H1 (cell line): ENCODE measurements around the gene UGT1A6. TPM values are rescaled to one million over a fixed set of nuclear protein-coding genes. Genes with fewer than 3 reads are reported as not detected.

Experiments
- CTCF ChIA-PET: fragments of 300-600 bp; sonication (Branson Sonifier 250); formaldehyde crosslinking; loops from one replicate; lab custom pipeline; 2021; ENCODE audit not compliant: partially characterized antibody; lab: Charles Lee
- POLR2A ChIA-PET: fragments of 300-600 bp; sonication (Branson Sonifier 250); formaldehyde crosslinking; loops from one replicate; lab custom pipeline; 2021; ENCODE audit warnings: inconsistent platforms; ENCODE audit not compliant: partially characterized antibody; lab: Charles Lee
- DNase-seq, 2 experiments: peaks; one replicate each; pipeline versions ENCODE4 v3.0.0 to v3.0.0-alpha.2; 2010 to 2022; ENCODE audit warnings: low spot score in 2 of 2, low read depth in 1 of 2, mixed read lengths in 1 of 2
- FAIRE-seq: peaks from 2 replicates; lab custom pipeline; 2011; peaks lifted over from hg19 to GRCh38; lab: Jason Lieb, UNC
- H2AFZ ChIP-seq: 2 replicates; pipeline ENCODE4 v1.8.1; 2012; ENCODE audit warnings: low read length, inconsistent platforms
- H2AK5ac ChIP-seq: 2 replicates; pipeline ENCODE4 v1.6.1; 2013; ENCODE audit warnings: low read depth, low read length
- H2BK120ac ChIP-seq: replicated peaks from 2 replicates; pipeline ENCODE3; 2013; ENCODE audit warnings: low read depth, low read length, inconsistent platforms
- H2BK12ac ChIP-seq: 2 replicates; pipeline ENCODE4 v1.6.1; 2013; ENCODE audit warnings: low read depth, low read length
- H2BK15ac ChIP-seq: 2 replicates; pipeline ENCODE4 v1.6.1; 2013; ENCODE audit warnings: low read length
- H2BK20ac ChIP-seq: 2 replicates; pipeline ENCODE4 v1.6.1; 2013; ENCODE audit warnings: low read length
- H2BK5ac ChIP-seq: 2 replicates; pipeline ENCODE4 v1.6.1; 2013; ENCODE audit warnings: low read depth, low read length
- H3K14ac ChIP-seq: 2 replicates; pipeline ENCODE4 v1.6.1; 2013; ENCODE audit warnings: inconsistent platforms; ENCODE audit not compliant: insufficient read length
- H3K18ac ChIP-seq: 2 replicates; pipeline ENCODE4 v1.6.1; 2013; ENCODE audit warnings: low read length; ENCODE audit errors: extremely low read depth
- H3K23ac ChIP-seq: 2 replicates; pipeline ENCODE4 v1.6.1; 2013; ENCODE audit warnings: inconsistent platforms; ENCODE audit not compliant: insufficient read length
- H3K23me2 ChIP-seq: 2 replicates; pipeline ENCODE4 v1.6.1; 2013; ENCODE audit warnings: low read depth, low read length
- H3K27ac ChIP-seq: 2 replicates; pipeline ENCODE4 v1.6.1; 2011; ENCODE audit warnings: low read depth, low read length, inconsistent platforms
- H3K27me3 ChIP-seq, 4 experiments: replicated peaks in 1 of 4; 1 replicate in 1 of 4; 2 replicates in 3 of 4; pipeline versions ENCODE4 v1.6.1 to v1.8.1; 2011 to 2013; ENCODE audit warnings: low read length in 3 of 4, mild to moderate bottlenecking in 3 of 4, inconsistent platforms in 2 of 4, mixed read lengths in 2 of 4, moderate library complexity in 1 of 4; ENCODE audit not compliant: control insufficient read depth in 3 of 4, insufficient read depth in 3 of 4; ENCODE audit errors: extremely low read depth in 1 of 4
- H3K36me3 ChIP-seq, 4 experiments: 2 replicates each; pipeline versions ENCODE4 v1.6.1 to v1.8.1; 2011 to 2013; ENCODE audit warnings: mild to moderate bottlenecking in 4 of 4, low read length in 3 of 4, moderate library complexity in 2 of 4, control low read depth in 1 of 4, inconsistent platforms in 1 of 4; ENCODE audit not compliant: insufficient read depth in 4 of 4, control insufficient read depth in 2 of 4
- H3K4ac ChIP-seq: replicated peaks from 2 replicates; pipeline ENCODE3; 2013; ENCODE audit warnings: low read length, low read depth, mixed read lengths, inconsistent platforms; ENCODE audit not compliant: insufficient read length
- H3K4me1 ChIP-seq, 4 experiments: replicated peaks in 1 of 4; 1 replicate in 1 of 4; 2 replicates in 3 of 4; pipeline versions ENCODE4 v1.6.1 to v1.8.1; 2011 to 2013; ENCODE audit warnings: low read length in 3 of 4, inconsistent platforms in 2 of 4, mixed read lengths in 1 of 4; ENCODE audit not compliant: insufficient read depth in 4 of 4, control insufficient read depth in 3 of 4
- H3K4me2 ChIP-seq, 2 experiments: 2 replicates each; pipeline versions ENCODE4 v1.6.1 to v1.8.1; 2011 to 2013; ENCODE audit warnings: low read depth in 2 of 2, low read length in 2 of 2, control low read depth in 1 of 2, inconsistent platforms in 1 of 2, mild to moderate bottlenecking in 1 of 2; ENCODE audit not compliant: insufficient read depth in 1 of 2
- H3K4me3 ChIP-seq, 4 experiments: fragments of 200-600, 300-600 bp in 1 of 4; sonication (generic), shearing (Covaris generic), sonication (Bioruptor Twin) in 1 of 4; 2 replicates each; pipeline versions ENCODE4 v1.5.1 to v1.8.1; 2011 to 2016; ENCODE audit warnings: low read length in 4 of 4, low read depth in 3 of 4, control low read depth in 2 of 4, inconsistent platforms in 2 of 4, mild to moderate bottlenecking in 2 of 4, mixed read lengths in 1 of 4, moderate library complexity in 1 of 4; ENCODE audit not compliant: insufficient read depth in 2 of 4; ENCODE audit errors: extremely low read depth in 1 of 4
- H3K56ac ChIP-seq: replicated peaks from 2 replicates; pipeline ENCODE3; 2013; ENCODE audit warnings: low read depth, mild to moderate bottlenecking, mixed read lengths, low read length, inconsistent platforms; ENCODE audit not compliant: insufficient read length
- H3K79me1 ChIP-seq: 2 replicates; pipeline ENCODE4 v1.6.1; 2013; ENCODE audit warnings: low read depth, low read length, control low read depth
- H3K79me2 ChIP-seq, 2 experiments: 2 replicates each; pipeline versions ENCODE4 v1.6.1 to v1.8.1; 2012 to 2013; ENCODE audit warnings: low read length in 2 of 2, mild to moderate bottlenecking in 2 of 2, inconsistent platforms in 1 of 2; ENCODE audit not compliant: insufficient read depth in 2 of 2, control insufficient read depth in 1 of 2
- H3K9ac ChIP-seq, 4 experiments: replicated peaks in 1 of 4; 1 replicate in 1 of 4; 2 replicates in 3 of 4; pipeline versions ENCODE4 v1.6.1 to v1.8.1; 2011 to 2013; ENCODE audit warnings: low read depth in 3 of 4, low read length in 3 of 4, control low read depth in 2 of 4, mild to moderate bottlenecking in 2 of 4, moderate library complexity in 2 of 4, inconsistent platforms in 1 of 4; ENCODE audit errors: extremely low read depth in 1 of 4
- H3K9me3 ChIP-seq, 2 experiments: 2 replicates each; pipeline versions ENCODE4 v1.6.1 to v1.8.1; 2012 to 2013; ENCODE audit warnings: mild to moderate bottlenecking in 2 of 2, moderate library complexity in 2 of 2, control low read depth in 1 of 2, inconsistent platforms in 1 of 2, low read depth in 1 of 2, low read length in 1 of 2, mixed read lengths in 1 of 2; ENCODE audit not compliant: insufficient read depth in 2 of 2
- H4K20me1 ChIP-seq, 2 experiments: replicated peaks in 1 of 2; 2 replicates each; pipeline versions ENCODE3 to v1.8.1; 2011 to 2013; ENCODE audit warnings: inconsistent platforms in 2 of 2, low read length in 2 of 2, mild to moderate bottlenecking in 1 of 2; ENCODE audit not compliant: insufficient read depth in 2 of 2, control insufficient read depth in 1 of 2
- H4K5ac ChIP-seq: 2 replicates; pipeline ENCODE4 v1.6.1; 2013; ENCODE audit warnings: low read length, low read depth, mixed read lengths, inconsistent platforms; ENCODE audit not compliant: insufficient read length
- H4K8ac ChIP-seq: 2 replicates; pipeline ENCODE4 v1.8.0; 2013; ENCODE audit warnings: mild to moderate bottlenecking, moderate library complexity, low read length, inconsistent platforms; ENCODE audit not compliant: insufficient read depth; ENCODE audit errors: extremely low read depth
- H4K91ac ChIP-seq: replicated peaks from 2 replicates; pipeline ENCODE3; 2013; ENCODE audit warnings: low read length, mixed read lengths, inconsistent platforms; ENCODE audit not compliant: insufficient read length
- CHD1 ChIP-seq: IDR thresholded peaks from 2 replicates; pipeline ENCODE4 v1.6.1; 2012; ENCODE audit warnings: low read depth, low read length, improper control_type of control experiment
- RBBP5 ChIP-seq: IDR thresholded peaks from 2 replicates; pipeline ENCODE4 v1.7.1; 2012; ENCODE audit warnings: low read depth, mild to moderate bottlenecking, inconsistent platforms, low read length, moderate library complexity, borderline replicate concordance
- SP2 ChIP-seq: IDR thresholded peaks from 2 replicates; pipeline ENCODE4 v1.6.1; 2012; ENCODE audit warnings: mild to moderate bottlenecking, low read length, inconsistent platforms
- WGBS, 2 experiments: shearing (Covaris generic) in 1 of 2; methylation state at CpG; one replicate each; pipeline versions ENCODE4 v1.1.6 to v1.1.7; 2013 to 2015; ENCODE audit warnings: low lambda C conversion rate in 2 of 2, mixed read lengths in 2 of 2, inconsistent platforms in 1 of 2, low coverage in 1 of 2, missing lambda C conversion rate in 1 of 2; ENCODE audit not compliant: insufficient replicate concordance in 2 of 2, insufficient coverage in 1 of 2, insufficient read length in 1 of 2; ENCODE audit errors: extremely low coverage in 1 of 2, missing lambda C conversion rate in 1 of 2; 5-methylcytosine and 5-hydroxymethylcytosine counted together
- polyA plus RNA-seq, 7 experiments: library from polyadenylated mRNA; depleted of rRNA in 3 of 7; stranded (reverse) in 5 of 7; unstranded in 2 of 7; fragments of >200 nt in 5 of 7; fragments of 200-250 nt in 2 of 7; gene quantifications; 1 replicate in 5 of 7; 2 replicates in 1 of 7; 4 replicates in 1 of 7; pipeline versions ENCODE4 v1.2.1 to v1.2.3, GENCODE V29; 2011 to 2013; ENCODE audit warnings: missing spikeins in 2 of 7, mixed read lengths in 2 of 7
- total RNA-seq: library from RNA; stranded (reverse); fragmentation: NEBNext Ultra II Directional; extraction: Animal tissue kit (Norgen Biotek cat#: 25700); gene quantifications from 2 replicates; pipeline ENCODE4 v1.2.1, GENCODE V29; 2021

UGT1A6 gene
- total and polyA plus RNA-seq, 2 of the 8 experiments (the other 6 are each of a cell fraction or from before 2014, with no cell fraction given) = not detected

- H3K56ac ChIP-seq = no peak overlapping the region
- H3K18ac ChIP-seq = no peak overlapping the region
- ChIA-PET CTCF (no interaction called here), POLR2A (no interaction called here)
- H2AK5ac ChIP-seq = no peak overlapping the region
- no peak overlapping the region for H2AFZ ChIP-seq
- no peaks in the 10 kb centered on the region for H3K79me1 ChIP-seq
- H4K91ac ChIP-seq = no peak overlapping the region
- no peaks in the 10 kb centered on the region for H3K9me3 ChIP-seq
- no peak overlapping the region for H2BK15ac ChIP-seq
- no peak overlapping the region for H3K9ac ChIP-seq
- no peak overlapping the region for H3K4me3 ChIP-seq
- peaks cover 2% of the 10 kb centered on the region; the same call in 1 of the 2 replicates for H3K23me2 ChIP-seq
- no peak overlapping the region for H4K8ac ChIP-seq
- no peak overlapping the region for H2BK5ac ChIP-seq
- 84% methylated on average over 5 of the region's 5 CpGs; no CpG with 5 or more reads in 1 of the 2 experiments for WGBS, 2 experiments
- H2BK12ac ChIP-seq = no peak overlapping the region
- H2BK20ac ChIP-seq = no peak overlapping the region
- H3K4me1 ChIP-seq = peaks cover 0 to 7% (median 2%) of the 10 kb centered on the region in 4 experiments; a peak in 1 of 7 replicates
- H3K36me3 ChIP-seq = no peaks in the 10 kb centered on the region
- no peaks in the 10 kb centered on the region for H4K20me1 ChIP-seq
- no peak overlapping the region for H3K23ac ChIP-seq
- no peak overlapping the region for H3K27ac ChIP-seq
- no peak for TF ChIP-seq RBBP5
- no peak for TF ChIP-seq SP2
- TF ChIP-seq CHD1 = no peak
- H3K14ac ChIP-seq = no peak overlapping the region
- FAIRE-seq (no peak), DNase-seq (no peak)
- H3K4me2 ChIP-seq = no peak overlapping the region
- H4K5ac ChIP-seq = no peak overlapping the region
- H3K27me3 ChIP-seq = no peaks in the 10 kb centered on the region
- H3K4ac ChIP-seq = no peak overlapping the region
- no peaks in the 10 kb centered on the region for H3K79me2 ChIP-seq
- H2BK120ac ChIP-seq = no peak overlapping the region
Observed at GRCh38 chr2:233686928-233687327, 5.8 kb upstream of the UGT1A6 start.
